B cell (primary cell): Measurements from ENCODE around the gene SLC6A2. TPM values are rescaled to one million over a fixed set of nuclear protein-coding genes. Genes with fewer than 3 reads are reported as not detected.

Experiments used
- ATAC-seq: fragments of 200-7000 bp; cut with Tn5 transposase; one replicate; pipeline ENCODE4 v1.10.0; 2021; ENCODE audit warnings: low read depth, mild to moderate bottlenecking, moderate number of reproducible peaks, moderate library complexity
- CTCF ChIA-PET: fragments of 350-600 bp; sonication (Branson Sonifier 250); formaldehyde crosslinking; loops from one replicate; lab custom pipeline; 2021; ENCODE audit warnings: antibody characterized with exemption, inconsistent platforms; lab: Charles Lee
- POLR2A ChIA-PET: fragments of 350-600 bp; sonication (Branson Sonifier 250); formaldehyde crosslinking; loops from one replicate; lab custom pipeline; 2021; ENCODE audit warnings: antibody characterized with exemption; lab: Charles Lee
- DNase-seq: peaks from one replicate; pipeline ENCODE4 v3.0.0; 2013
- H2AFZ ChIP-seq: 2 replicates; pipeline ENCODE4 v1.6.1; 2012; ENCODE audit warnings: mild to moderate bottlenecking, low read depth, low read length; ENCODE audit not compliant: insufficient read depth, poor library complexity, severe bottlenecking
- H3K27ac ChIP-seq, 2 donors: 1 replicate in 1 of 2; 2 replicates in 1 of 2; pipeline ENCODE4 v1.5.1; 2012 to 2013; ENCODE audit warnings: low read length in 2 of 2, mild to moderate bottlenecking in 2 of 2, moderate library complexity in 1 of 2
- H3K27me3 ChIP-seq, 4 experiments: fragments of 200-600 bp in 1 of 4; sonication (generic) in 1 of 4; replicated peaks in 1 of 4; 1 replicate in 2 of 4; 2 replicates in 2 of 4; pipeline versions ENCODE4 v1.6.1 to v1.7.0; 2013 to 2016; ENCODE audit warnings: low read length in 3 of 4, mild to moderate bottlenecking in 2 of 4, mixed read lengths in 1 of 4, moderate library complexity in 1 of 4; ENCODE audit not compliant: insufficient read depth in 4 of 4, control insufficient read depth in 3 of 4; ENCODE audit errors: control extremely low read depth in 1 of 4
- H3K36me3 ChIP-seq, 2 experiments: replicated peaks in 1 of 2; 1 replicate in 1 of 2; 2 replicates in 1 of 2; pipeline versions ENCODE4 v1.6.1 to v1.7.1; 2013; ENCODE audit warnings: low read length in 1 of 2; ENCODE audit not compliant: insufficient read depth in 2 of 2, control insufficient read depth in 1 of 2; ENCODE audit errors: control extremely low read depth in 1 of 2, extremely low read depth in 1 of 2
- H3K4me1 ChIP-seq, 2 donors: fragments of 200-600 bp in 1 of 2; sonication (generic) in 1 of 2; 1 replicate in 1 of 2; 2 replicates in 1 of 2; pipeline versions ENCODE4 v1.5.1 to v1.6.1; 2013 to 2017; ENCODE audit warnings: low read length in 2 of 2; ENCODE audit not compliant: control insufficient read depth in 2 of 2, insufficient read depth in 2 of 2
- H3K4me2 ChIP-seq: replicated peaks from 2 replicates; pipeline ENCODE3; 2012; ENCODE audit warnings: mild to moderate bottlenecking, low read depth, low read length; ENCODE audit not compliant: poor library complexity, severe bottlenecking
- H3K4me3 ChIP-seq, 5 experiments: fragments of 200-600 bp in 1 of 5; sonication (generic) in 1 of 5; 1 replicate in 3 of 5; 2 replicates in 2 of 5; pipeline versions ENCODE4 v1.5.1 to v1.7.0; 2011 to 2016; ENCODE audit warnings: low read length in 4 of 5, mild to moderate bottlenecking in 4 of 5, low read depth in 2 of 5, control low read depth in 1 of 5, moderate library complexity in 1 of 5; ENCODE audit not compliant: insufficient read depth in 1 of 5; ENCODE audit errors: control extremely low read depth in 1 of 5, extremely low read depth in 1 of 5
- H3K79me2 ChIP-seq: fragments of 200-600 bp; sonication (generic); one replicate; pipeline ENCODE4 v1.6.0; 2016; ENCODE audit warnings: low read length; ENCODE audit not compliant: control insufficient read depth, insufficient read depth
- H3K9ac ChIP-seq: fragments of 200-600 bp; sonication (generic); 2 replicates; pipeline ENCODE4 v1.6.1; 2017; ENCODE audit warnings: mild to moderate bottlenecking, low read length, moderate library complexity
- H3K9me3 ChIP-seq, 3 donors: one replicate each; pipeline versions ENCODE4 v1.6.1 to v1.7.1; 2013; ENCODE audit warnings: low read length in 2 of 3; ENCODE audit not compliant: control insufficient read depth in 2 of 3, insufficient read depth in 1 of 3; ENCODE audit errors: control extremely low read depth in 1 of 3
- H4K20me1 ChIP-seq: 2 replicates; pipeline ENCODE4 v1.6.0; 2012; ENCODE audit warnings: mild to moderate bottlenecking, low read length; ENCODE audit not compliant: insufficient read depth, control insufficient read depth, poor library complexity, severe bottlenecking
- H3K27ac Mint-ChIP-seq: one replicate; pipeline ENCODE4 v1.8.0; 2021; ENCODE audit warnings: mixed read lengths
- H3K27me3 Mint-ChIP-seq: one replicate; pipeline ENCODE4 v1.8.0; 2021; ENCODE audit warnings: mixed read lengths
- H3K4me1 Mint-ChIP-seq: one replicate; pipeline ENCODE4 v1.8.0; 2021; ENCODE audit warnings: mixed read lengths
- H3K4me3 Mint-ChIP-seq: one replicate; pipeline ENCODE4 v1.8.0; 2021; ENCODE audit warnings: mixed read lengths
- H3K9me3 Mint-ChIP-seq: one replicate; pipeline ENCODE4 v1.8.0; 2022; ENCODE audit warnings: mixed read lengths; ENCODE audit not compliant: insufficient read depth
- CTCF ChIP-seq: fragments of 200-600 bp; IDR thresholded peaks from one replicate; pipeline ENCODE4 v1.8.0; 2022; ENCODE audit warnings: antibody characterized with exemption, mild to moderate bottlenecking
- EZH2 ChIP-seq: IDR thresholded peaks from 2 replicates; pipeline ENCODE4 v1.6.1; 2012; ENCODE audit warnings: borderline replicate concordance, low read depth, mild to moderate bottlenecking, moderate library complexity, low read length; ENCODE audit not compliant: insufficient read depth, poor library complexity, severe bottlenecking
- whole genome bisulfite sequencing: methylation state at CpG from one replicate; pipeline ENCODE4 v1.1.5; 2013; ENCODE audit warnings: missing lambda C conversion rate; ENCODE audit not compliant: insufficient coverage; 5-methylcytosine and 5-hydroxymethylcytosine counted together
- intact Hi-C: fragments of 100-400 bp; cut with micrococcal nuclease; formaldehyde crosslinking; loops from one replicate; pipeline ENCODE4 v1.10.0; 2022
- polyA plus RNA-seq: library from polyadenylated mRNA; depleted of rRNA; stranded (reverse); fragments of >200 nt; gene quantifications from 2 replicates; pipeline ENCODE4 v1.2.3, GENCODE V29; 2012
- total RNA-seq, 2 donors: library from RNA; stranded (reverse); fragments of 120-200 nt in 1 of 2; gene quantifications; 1 replicate in 1 of 2; 2 replicates in 1 of 2; pipeline versions ENCODE4 v1.2.3 to v1.2.4, GENCODE V29; 2013 to 2022

The SLC6A2 gene
- total and polyA plus RNA-seq, 2 donors (not counting 1 experiment from before 2014, with no cell fraction given) = not detected

- 95% methylated on average over 9 of the region's 9 CpGs for WGBS
- intact Hi-C loops = no loop called here
- Histone ChIP-seq H3K4me2 (no peak overlapping the region), H3K79me2 (no peaks in the 10 kb centered on the region), H3K4me3 (no peak overlapping the region), H3K9ac (no peak overlapping the region), H3K4me1 (no peaks in the 10 kb centered on the region), H3K36me3 (no peaks in the 10 kb centered on the region), H3K27me3 (peaks cover 0 to 2% (median 0%) of the 10 kb centered on the region in 4 experiments), H2AFZ (no peak overlapping the region), H3K9me3 (no peaks in the 10 kb centered on the region), H4K20me1 (no peaks in the 10 kb centered on the region), H3K27ac (no peak overlapping the region)
- Mint-ChIP-seq H3K4me1 (no peaks in the 10 kb centered on the region), H3K27me3 (peaks cover 11% of the 10 kb centered on the region), H3K27ac (no peak overlapping the region), H3K9me3 (no peaks in the 10 kb centered on the region), H3K4me3 (no peak overlapping the region)
- POLR2A ChIA-PET = no interaction called here
- DNase-seq = no peak
- CTCF ChIA-PET = no interaction called here
- no peak for ATAC-seq
- no peak for TF ChIP-seq CTCF
- TF ChIP-seq EZH2 = no peak
Observed at GRCh38 chr16:55737966-55738365, 82.2 kb downstream of the SLC6A2 start.

- no peaks in the 10 kb centered on the region for H3K4me1 ChIP-seq
- no peak overlapping the region for H3K9ac ChIP-seq
- Mint-ChIP-seq H3K27ac (no peak overlapping the region), H3K4me1 (no peaks in the 10 kb centered on the region), H3K4me3 (no peak overlapping the region), H3K9me3 (no peaks in the 10 kb centered on the region), H3K27me3 (peaks cover 21% of the 10 kb centered on the region)
- no peaks in the 10 kb centered on the region for H4K20me1 ChIP-seq
- DNase-seq (no peak), ATAC-seq (no peak)
- CTCF ChIA-PET = no interaction called here
- H3K4me2 ChIP-seq = no peak overlapping the region
- no peak overlapping the region for H3K4me3 ChIP-seq
- peaks cover 0 to 8% (median 0%) of the 10 kb centered on the region in 3 donors for H3K9me3 ChIP-seq
- WGBS = 100% methylated on average over 1 of the region's 4 CpGs
- H3K79me2 ChIP-seq = no peaks in the 10 kb centered on the region
- H2AFZ ChIP-seq = no peak overlapping the region
- no peak overlapping the region for H3K27ac ChIP-seq
- H3K27me3 ChIP-seq = peaks cover 0 to 6% (median 0%) of the 10 kb centered on the region in 4 experiments
- POLR2A ChIA-PET = no interaction called here
- intact Hi-C loops = no loop called here
- H3K36me3 ChIP-seq = no peaks in the 10 kb centered on the region
- TF ChIP-seq EZH2 = no peak
- no peak for TF ChIP-seq CTCF
Observed at GRCh38 chr16:55746081-55746480, 90.3 kb downstream of the SLC6A2 start.
